GM12878 (cell line): ENCODE data around the gene STK40. TPM values are rescaled to one million over a fixed set of nuclear protein-coding genes. Genes with fewer than 3 reads are reported as not detected.
A peak's percentile ranks its signal among the peaks of the same experiment; 100 is the strongest.

Experiments used
- ATAC-seq: fragments of 200-7000 bp; cut with Tn5 transposase; 3 replicates; pipeline ENCODE4 v1.9.1; 2020; ENCODE audit warnings: mild to moderate bottlenecking, moderate library complexity
- Bru-seq: library from RNA; stranded (reverse); fragments of 400-500 nt; gene quantifications from one replicate; lab custom pipeline; 2021; lab: Mats Ljungman, UMichigan
- BruChase-seq, 2 experiments: library from RNA; stranded (reverse); fragments of 400-500 nt; gene quantifications; one replicate each; lab custom pipeline; 2021; lab: Mats Ljungman, UMichigan
- BruUV-seq: library from RNA; stranded (reverse); fragments of 400-500 nt; replicated peaks from 2 replicates; lab custom pipeline; 2021; lab: Mats Ljungman, UMichigan
- CTCF ChIA-PET: fragments of 300-600 bp; sonication (Branson Sonifier 250); formaldehyde crosslinking; extraction: SDS; loops from one replicate; lab custom pipeline; 2021; ENCODE audit warnings: inconsistent platforms; lab: Yijun Ruan, JAX
- POLR2A ChIA-PET: fragments of 350-600 bp; formaldehyde crosslinking; extraction: SDS; loops from one replicate; lab custom pipeline; 2021; ENCODE audit warnings: inconsistent platforms; lab: Charles Lee
- RAD21 ChIA-PET: fragments of 300-600 bp; sonication (Branson Sonifier 250); formaldehyde crosslinking; loops from one replicate; lab custom pipeline; 2023; ENCODE audit warnings: antibody characterized with exemption; ENCODE audit not compliant: unreplicated experiment; lab: Charles Lee
- SMC1A ChIA-PET: fragments of 300-600 bp; sonication (Branson Sonifier 250); formaldehyde crosslinking; loops from one replicate; lab custom pipeline; 2023; ENCODE audit not compliant: unreplicated experiment, uncharacterized antibody; lab: Charles Lee
- DNase-seq: peaks from one replicate; pipeline ENCODE4 v3.0.0-alpha.2; 2011; ENCODE audit warnings: low read depth, low spot score
- FAIRE-seq: peaks from 3 replicates; lab custom pipeline; 2011; peaks lifted over from hg19 to GRCh38; lab: Jason Lieb, UNC
- H2AFZ ChIP-seq: 2 replicates; pipeline ENCODE4 v1.6.0; 2011; ENCODE audit warnings: low read depth, low read length, control low read depth; ENCODE audit not compliant: control insufficient read depth
- H3K27ac ChIP-seq: 2 replicates; pipeline ENCODE4 v1.5.1; 2011; ENCODE audit warnings: control low read depth; ENCODE audit not compliant: control insufficient read depth, insufficient read depth
- H3K27me3 ChIP-seq, 2 experiments: replicated peaks in 1 of 2; 2 replicates each; pipeline versions ENCODE4 v1.6.0 to v1.6.1; 2011; ENCODE audit warnings: low read length in 1 of 2; ENCODE audit not compliant: control insufficient read depth in 2 of 2, insufficient read depth in 2 of 2
- H3K36me3 ChIP-seq, 2 experiments: 2 replicates each; pipeline ENCODE4 v1.5.1; 2011; ENCODE audit warnings: low read length in 1 of 2; ENCODE audit not compliant: control insufficient read depth in 2 of 2, insufficient read depth in 2 of 2
- H3K4me1 ChIP-seq: 2 replicates; pipeline ENCODE4 v1.6.1; 2011; ENCODE audit warnings: mild to moderate bottlenecking, low read length, moderate library complexity, mixed read lengths; ENCODE audit not compliant: control insufficient read depth, insufficient read depth
- H3K4me2 ChIP-seq: 2 replicates; pipeline ENCODE4 v1.6.0; 2011; ENCODE audit warnings: control low read depth; ENCODE audit not compliant: control insufficient read depth, insufficient read depth
- H3K4me3 ChIP-seq: fragments of 200-600 bp; sonication (generic); 2 replicates; pipeline ENCODE4 v1.5.1; 2016
- H3K79me2 ChIP-seq: 2 replicates; pipeline ENCODE4 v1.6.0; 2011; ENCODE audit warnings: low read length; ENCODE audit not compliant: control insufficient read depth, insufficient read depth
- H3K9ac ChIP-seq: 2 replicates; pipeline ENCODE4 v1.8.0; 2011; ENCODE audit warnings: low read length, control low read depth, mixed read lengths; ENCODE audit not compliant: control insufficient read depth, insufficient read depth
- H3K9me3 ChIP-seq: replicated peaks from 3 replicates; pipeline ENCODE4 v1.5.1; 2011; ENCODE audit warnings: mild to moderate bottlenecking, low read length; ENCODE audit not compliant: control insufficient read depth, insufficient read depth
- H4K20me1 ChIP-seq: 2 replicates; pipeline ENCODE4 v1.6.0; 2011; ENCODE audit not compliant: control insufficient read depth, insufficient read depth
- CREB1 ChIP-seq: IDR thresholded peaks from 2 replicates; pipeline ENCODE4 v1.6.1; 2012; ENCODE audit warnings: low read depth, mild to moderate bottlenecking, inconsistent platforms
- GABPA ChIP-seq: IDR thresholded peaks from 2 replicates; pipeline ENCODE4 v1.6.1; 2014; ENCODE audit warnings: antibody characterized with exemption, low read depth, mild to moderate bottlenecking, inconsistent platforms
- HCFC1 ChIP-seq: fragments of 150-350 bp; IDR thresholded peaks from 2 replicates; pipeline ENCODE4 v1.6.1; 2014; ENCODE audit warnings: low read length
- NBN ChIP-seq: fragments of 450-650 bp; IDR thresholded peaks from 2 replicates; pipeline ENCODE4 v1.6.1; 2016
- RFX5 ChIP-seq: IDR thresholded peaks from 2 replicates; pipeline ENCODE4 v1.6.1; 2011; ENCODE audit warnings: low read depth, low read length, improper control_type of control experiment
- SP1 ChIP-seq: IDR thresholded peaks from one replicate; pipeline ENCODE4 v1.6.1; 2011; ENCODE audit warnings: low read depth, low read length
- ZNF217 ChIP-seq: fragments of 450-650 bp; IDR thresholded peaks from 2 replicates; pipeline ENCODE4 v1.6.1; 2017; ENCODE audit warnings: antibody characterized with exemption, mild to moderate bottlenecking
- WGBS: methylation state at CpG from one replicate; pipeline ENCODE4 v1.1.6; 2016; ENCODE audit warnings: low lambda C conversion rate; ENCODE audit not compliant: insufficient replicate concordance, insufficient coverage; ENCODE audit errors: missing lambda C conversion rate; 5-methylcytosine and 5-hydroxymethylcytosine counted together
- in situ Hi-C: fragments of 300-500 bp; cut with MboI; formaldehyde crosslinking; loops from 9 replicates; pipeline ENCODE4 v1.14.3; 2018; ENCODE audit warnings: mixed read lengths
- intact Hi-C: fragments of 100-400 bp; cut with micrococcal nuclease; formaldehyde crosslinking; loops from one replicate; pipeline ENCODE4 v1.14.2; 2022; ENCODE audit not compliant: unreplicated experiment
- long read RNA-seq, 2 experiments: library from polyadenylated mRNA; unstranded; transcript quantifications; one replicate each; pipeline ENCODE4 v2.0.0, GENCODE V29; 2019 to 2020
- polyA minus RNA-seq, 3 experiments: library from RNA; depleted of rRNA, polyadenylated mRNA; stranded (reverse); fragments of >200 nt; gene quantifications; 2 replicates each; pipeline ENCODE4 v1.2.3, GENCODE V29; 2011
- polyA plus RNA-seq, 11 experiments: library from polyadenylated mRNA; depleted of rRNA in 4 of 11; unstranded in 6 of 11; stranded (reverse) in 5 of 11; fragments of >200 nt; fragmentation: Nextera tagmentation in 4 of 11; fragmentation: Illumina TruSeq in 1 of 11; extraction: Ambion mirVana in 4 of 11; extraction: Trizol in 1 of 11; gene quantifications; 1 replicate in 1 of 11; 2 replicates in 10 of 11; pipeline versions ENCODE4 v1.2.1 to v1.2.3, GENCODE V29; 2011 to 2016; ENCODE audit warnings: inconsistent platforms in 2 of 11, missing spikeins in 2 of 11, low read depth in 1 of 11
- total RNA-seq, 4 experiments: library from RNA; depleted of rRNA in 3 of 4; stranded (reverse); fragments of >200 nt in 3 of 4; fragmentation: Illumina TruSeq in 1 of 4; extraction: Trizol in 1 of 4; gene quantifications; 2 replicates each; pipeline versions ENCODE4 v1.2.1 to v1.2.3, GENCODE V29; 2013 to 2021
- TF ChIP-seq, protein P1 (sequence below): fragments of 450-650 bp; IDR thresholded peaks from 2 replicates; pipeline ENCODE4 v1.6.1; 2016; ENCODE audit warnings: mild to moderate bottlenecking, moderate library complexity, borderline replicate concordance
- TF ChIP-seq, protein P2 (sequence below): IDR thresholded peaks from 2 replicates; pipeline ENCODE4 v1.6.1; 2011; ENCODE audit warnings: mild to moderate bottlenecking, low read depth, low read length, moderate library complexity; ENCODE audit not compliant: insufficient replicate concordance

The STK40 gene, protein sequence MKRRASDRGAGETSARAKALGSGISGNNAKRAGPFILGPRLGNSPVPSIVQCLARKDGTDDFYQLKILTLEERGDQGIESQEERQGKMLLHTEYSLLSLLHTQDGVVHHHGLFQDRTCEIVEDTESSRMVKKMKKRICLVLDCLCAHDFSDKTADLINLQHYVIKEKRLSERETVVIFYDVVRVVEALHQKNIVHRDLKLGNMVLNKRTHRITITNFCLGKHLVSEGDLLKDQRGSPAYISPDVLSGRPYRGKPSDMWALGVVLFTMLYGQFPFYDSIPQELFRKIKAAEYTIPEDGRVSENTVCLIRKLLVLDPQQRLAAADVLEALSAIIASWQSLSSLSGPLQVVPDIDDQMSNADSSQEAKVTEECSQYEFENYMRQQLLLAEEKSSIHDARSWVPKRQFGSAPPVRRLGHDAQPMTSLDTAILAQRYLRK
- total RNA-seq (2013; cell fraction: nucleolus; rRNA removed), result 12.2 and 12.4 TPM in 2 replicates
- 26.5 and 30.1 TPM in 2 replicates for total RNA-seq (2014; rRNA removed)
- total RNA-seq (2014; rRNA removed; fragmentation: Illumina TruSeq; extraction: Trizol), result 13.6 and 14.3 TPM in 2 replicates
- 51.0 and 57.0 TPM in 2 replicates for total RNA-seq (2021)
- 11.9 TPM for polyA plus RNA-seq (2011; ENCODE audit: low read depth)
- polyA plus RNA-seq (2011; rRNA removed), result 17.2 and 29.0 TPM in 2 replicates
- 22.6 and 24.0 TPM in 2 replicates for polyA plus RNA-seq (2011; cell fraction: cytosol; rRNA removed)
- 20.1 and 24.6 TPM in 2 replicates for polyA plus RNA-seq (2011; cell fraction: nucleus; rRNA removed)
- 27.7 and 29.5 TPM in 2 replicates for polyA plus RNA-seq (2012)
- polyA plus RNA-seq (2014; fragmentation: Illumina TruSeq; extraction: Trizol), result 11.6 and 28.4 TPM in 2 replicates
- polyA plus RNA-seq (2014; fragmentation: Nextera tagmentation; extraction: Ambion mirVana), result 1 to 10 TPM in 1 of 2 experiments, under 1 TPM in 1; 0.27 to 2.1 TPM
- polyA plus RNA-seq (2014; rRNA removed), result 37.0 and 40.6 TPM in 2 replicates
- 10 to 100 TPM; 39.8 to 41.7 TPM for polyA plus RNA-seq (2016; fragmentation: Nextera tagmentation; extraction: Ambion mirVana)
- polyA minus RNA-seq (2011; rRNA and poly(A)+ RNA removed), result 22.2 and 22.4 TPM in 2 replicates
- 7.1 and 7.5 TPM in 2 replicates for polyA minus RNA-seq (2011; cell fraction: cytosol; rRNA and poly(A)+ RNA removed)
- 3.3 and 5.7 TPM in 2 replicates for polyA minus RNA-seq (2011; cell fraction: nucleus; rRNA and poly(A)+ RNA removed)
- percentile 72 among the genes with signal in this experiment for Bru-seq, nascent RNA
- BruChase-seq, experiment 1, labeled RNA remaining after a 6-hour chase, result percentile 79 among the genes with signal in this experiment
- BruChase-seq, experiment 2, labeled RNA remaining after a 2-hour chase, result percentile 78 among the genes with signal in this experiment
- long read RNA-seq, experiment 1, partial matches to known transcripts, result 0 of 9 reads
- long read RNA-seq, experiment 1, other reads (novel, unspliced or antisense), result 9 of 9 reads
- long read RNA-seq, experiment 2, partial matches to known transcripts, result 0 of 3 reads
- long read RNA-seq, experiment 2, other reads (novel, unspliced or antisense), result 3 of 3 reads

DNA sequence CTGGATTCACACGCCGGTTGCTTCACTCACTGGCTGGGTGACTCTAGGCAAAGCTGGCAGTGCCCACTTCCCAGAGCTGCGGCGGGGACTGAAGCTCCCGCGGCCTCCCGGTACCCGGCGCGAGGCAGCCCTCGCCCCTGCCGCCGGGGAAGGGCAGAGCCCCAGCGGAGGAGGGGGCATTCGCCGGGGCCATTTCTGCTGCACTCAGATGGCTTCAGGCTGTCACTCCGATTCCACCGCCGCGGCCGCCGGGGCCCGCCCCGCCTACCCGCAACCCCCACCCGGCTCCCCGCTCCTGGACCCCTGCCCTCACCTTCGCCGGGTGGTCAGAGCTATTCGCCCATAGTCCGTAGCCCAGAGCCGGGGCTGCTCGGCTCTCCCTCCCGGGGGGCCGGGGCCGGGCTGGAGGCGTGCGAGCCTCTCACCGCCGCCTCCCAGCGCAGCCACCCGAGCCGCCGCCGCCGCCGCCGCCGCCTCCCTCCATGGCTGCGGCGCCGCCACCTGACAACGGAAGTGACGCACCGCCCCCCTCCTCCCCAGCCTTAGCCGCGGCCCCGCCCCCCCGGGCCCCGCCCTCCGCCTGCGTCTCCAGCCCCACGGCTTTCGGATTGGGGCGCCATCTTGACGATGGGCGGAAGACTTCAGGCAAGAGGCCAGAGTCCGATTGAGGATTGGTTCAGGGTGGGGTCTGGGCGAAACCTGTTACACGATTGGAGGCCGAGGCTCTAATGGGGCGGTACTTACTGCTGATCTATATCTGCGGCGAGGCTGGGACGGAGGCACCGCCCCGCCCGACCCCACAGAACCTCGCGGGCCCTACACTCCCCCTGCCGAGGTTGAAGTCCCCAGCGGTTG lies at the start of gene STK40:
STK40 (minus strand) TSS at position 515 of the 855 bp plus-strand sequence. CDS start 24,592 bp downstream, outside the sequence.
- ChIA-PET SMC1A (interaction anchor here (0.7 to 2.3 kb wide), 7 partner anchors 11 to 236 kb away, joined by 3 to 36 read pairs (median 6); partner anchors contain the start of genes EVA1B, LSM10 and TRAPPC3), CTCF (interaction anchor here (0.6 to 4.6 kb wide), 11 partner anchors 11 to 236 kb away, joined by 3 to 35 read pairs (median 8); partner anchors contain the start of genes LSM10, OSCP1 and TRAPPC3), POLR2A (interaction anchor here (0.6 to 4.4 kb wide), 17 partner anchors 8 to 236 kb away, joined by 3 to 79 read pairs (median 6); partner anchors contain the start of genes LSM10, SH3D21, THRAP3 and TRAPPC3), RAD21 (interaction anchor here (0.7 to 3.6 kb wide), 16 partner anchors 10 to 236 kb away, joined by 3 to 20 read pairs (median 4); partner anchors contain the start of genes LSM10, THRAP3 and TRAPPC3)
- in situ Hi-C loops, result no loop called here
- WGBS, result under 1% methylated on average over 49 of the region's 82 CpGs
- H3K4me1 ChIP-seq, result peaks cover 44% of the 10 kb centered on the region
- H3K79me2 ChIP-seq, result peaks cover 44% of the 10 kb centered on the region
- peak; percentile 91 for FAIRE-seq
- H3K27ac ChIP-seq, result peak within 1 kb of the TSS; percentile 99
- peak within 1 kb of the TSS; percentile 72 for H2AFZ ChIP-seq
- H3K9ac ChIP-seq, result peak within 1 kb of the TSS; percentile 96
- H4K20me1 ChIP-seq, result no peaks in the 10 kb centered on the region
- H3K4me3 ChIP-seq, result peak within 1 kb of the TSS; percentile 85
- H3K27me3 ChIP-seq, result no peaks in the 10 kb centered on the region
- DNase-seq, result peak; percentile 95
- ATAC-seq, result peak; percentile 90
- H3K4me2 ChIP-seq, result peak within 1 kb of the TSS; percentile 91
- intact Hi-C loops, result loop anchor here (10.0 kb wide), 2 partner anchors 161 to 231 kb away; partner anchors contain the start of genes MAP7D1 and THRAP3
- no peaks in the 10 kb centered on the region; the same call in 2 of the 3 replicates for H3K9me3 ChIP-seq
- H3K36me3 ChIP-seq, result 0 out of 4 replicates have a peak, but pooled peaks cover 0 to 6% of the 10 kb centered on the region in 2 experiments
- BruUV-seq, result no TSS peak
- TF ChIP-seq CREB1 (peak; percentile 89), GABPA (peak; percentile 58; the same call in 1 of the 2 replicates), SP1 (peak; percentile 98), ZNF217 (no peak), HCFC1 (peak; percentile 88), NBN (peak; percentile 6; the same call in 1 of the 2 replicates), RFX5 (peak; percentile 16; the same call in 1 of the 2 replicates)
- TF ChIP-seq, protein P1, sequence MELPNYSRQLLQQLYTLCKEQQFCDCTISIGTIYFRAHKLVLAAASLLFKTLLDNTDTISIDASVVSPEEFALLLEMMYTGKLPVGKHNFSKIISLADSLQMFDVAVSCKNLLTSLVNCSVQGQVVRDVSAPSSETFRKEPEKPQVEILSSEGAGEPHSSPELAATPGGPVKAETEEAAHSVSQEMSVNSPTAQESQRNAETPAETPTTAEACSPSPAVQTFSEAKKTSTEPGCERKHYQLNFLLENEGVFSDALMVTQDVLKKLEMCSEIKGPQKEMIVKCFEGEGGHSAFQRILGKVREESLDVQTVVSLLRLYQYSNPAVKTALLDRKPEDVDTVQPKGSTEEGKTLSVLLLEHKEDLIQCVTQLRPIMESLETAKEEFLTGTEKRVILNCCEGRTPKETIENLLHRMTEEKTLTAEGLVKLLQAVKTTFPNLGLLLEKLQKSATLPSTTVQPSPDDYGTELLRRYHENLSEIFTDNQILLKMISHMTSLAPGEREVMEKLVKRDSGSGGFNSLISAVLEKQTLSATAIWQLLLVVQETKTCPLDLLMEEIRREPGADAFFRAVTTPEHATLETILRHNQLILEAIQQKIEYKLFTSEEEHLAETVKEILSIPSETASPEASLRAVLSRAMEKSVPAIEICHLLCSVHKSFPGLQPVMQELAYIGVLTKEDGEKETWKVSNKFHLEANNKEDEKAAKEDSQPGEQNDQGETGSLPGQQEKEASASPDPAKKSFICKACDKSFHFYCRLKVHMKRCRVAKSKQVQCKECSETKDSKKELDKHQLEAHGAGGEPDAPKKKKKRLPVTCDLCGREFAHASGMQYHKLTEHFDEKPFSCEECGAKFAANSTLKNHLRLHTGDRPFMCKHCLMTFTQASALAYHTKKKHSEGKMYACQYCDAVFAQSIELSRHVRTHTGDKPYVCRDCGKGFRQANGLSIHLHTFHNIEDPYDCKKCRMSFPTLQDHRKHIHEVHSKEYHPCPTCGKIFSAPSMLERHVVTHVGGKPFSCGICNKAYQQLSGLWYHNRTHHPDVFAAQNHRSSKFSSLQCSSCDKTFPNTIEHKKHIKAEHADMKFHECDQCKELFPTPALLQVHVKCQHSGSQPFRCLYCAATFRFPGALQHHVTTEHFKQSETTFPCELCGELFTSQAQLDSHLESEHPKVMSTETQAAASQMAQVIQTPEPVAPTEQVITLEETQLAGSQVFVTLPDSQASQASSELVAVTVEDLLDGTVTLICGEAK, result peak; percentile 74; the same call in 1 of the 2 replicates
- TF ChIP-seq, protein P2, sequence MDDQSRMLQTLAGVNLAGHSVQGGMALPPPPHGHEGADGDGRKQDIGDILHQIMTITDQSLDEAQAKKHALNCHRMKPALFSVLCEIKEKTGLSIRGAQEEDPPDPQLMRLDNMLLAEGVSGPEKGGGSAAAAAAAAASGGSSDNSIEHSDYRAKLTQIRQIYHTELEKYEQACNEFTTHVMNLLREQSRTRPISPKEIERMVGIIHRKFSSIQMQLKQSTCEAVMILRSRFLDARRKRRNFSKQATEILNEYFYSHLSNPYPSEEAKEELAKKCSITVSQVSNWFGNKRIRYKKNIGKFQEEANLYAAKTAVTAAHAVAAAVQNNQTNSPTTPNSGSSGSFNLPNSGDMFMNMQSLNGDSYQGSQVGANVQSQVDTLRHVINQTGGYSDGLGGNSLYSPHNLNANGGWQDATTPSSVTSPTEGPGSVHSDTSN, result peak; percentile 29
